ENCODE results near the gene TPM4.
A peak's percentile ranks its signal among the peaks of the same experiment; 100 is the strongest.

The TPM4 gene

DNA sequence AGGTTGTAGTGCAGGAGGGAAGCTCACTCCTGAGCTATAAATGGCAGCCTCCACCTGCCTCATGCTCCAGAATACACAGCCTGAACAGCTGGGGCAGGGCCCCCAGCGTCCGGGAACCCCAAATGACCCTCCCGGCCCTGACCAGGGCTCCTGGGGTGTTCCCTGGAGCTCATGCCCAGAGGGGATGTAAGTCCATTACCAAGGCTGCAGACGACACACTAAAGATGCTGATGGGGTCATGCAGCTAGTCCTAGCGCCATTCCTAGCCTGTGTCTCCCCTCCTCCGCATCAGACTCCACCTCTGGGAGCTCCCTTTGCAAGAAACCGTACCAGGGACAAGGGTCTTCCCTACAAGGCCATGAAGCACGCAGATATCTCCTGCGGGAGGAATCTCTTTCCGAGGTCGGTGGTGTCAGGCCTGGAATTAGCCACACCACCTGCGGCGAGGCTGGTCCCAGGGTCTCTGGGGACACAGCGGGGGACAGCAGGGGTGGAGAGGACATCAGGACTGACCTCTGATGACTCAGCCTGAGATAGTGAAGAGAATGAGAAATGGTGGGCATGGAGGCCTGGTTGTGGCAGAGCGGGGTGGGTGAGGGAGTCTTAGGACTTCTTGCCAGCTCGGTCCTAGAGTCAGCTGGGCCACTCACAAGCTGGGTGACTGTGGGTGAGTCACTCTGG lies 11.9 kb upstream of the TPM4 start:
- no peak overlapping the region for H3K4me3 ChIP-seq (ENCODE audit: low read depth, low read length)
- DNase-seq (ENCODE audit: low read depth) = peak; percentile 42
- TF ChIP-seq, protein P1, sequence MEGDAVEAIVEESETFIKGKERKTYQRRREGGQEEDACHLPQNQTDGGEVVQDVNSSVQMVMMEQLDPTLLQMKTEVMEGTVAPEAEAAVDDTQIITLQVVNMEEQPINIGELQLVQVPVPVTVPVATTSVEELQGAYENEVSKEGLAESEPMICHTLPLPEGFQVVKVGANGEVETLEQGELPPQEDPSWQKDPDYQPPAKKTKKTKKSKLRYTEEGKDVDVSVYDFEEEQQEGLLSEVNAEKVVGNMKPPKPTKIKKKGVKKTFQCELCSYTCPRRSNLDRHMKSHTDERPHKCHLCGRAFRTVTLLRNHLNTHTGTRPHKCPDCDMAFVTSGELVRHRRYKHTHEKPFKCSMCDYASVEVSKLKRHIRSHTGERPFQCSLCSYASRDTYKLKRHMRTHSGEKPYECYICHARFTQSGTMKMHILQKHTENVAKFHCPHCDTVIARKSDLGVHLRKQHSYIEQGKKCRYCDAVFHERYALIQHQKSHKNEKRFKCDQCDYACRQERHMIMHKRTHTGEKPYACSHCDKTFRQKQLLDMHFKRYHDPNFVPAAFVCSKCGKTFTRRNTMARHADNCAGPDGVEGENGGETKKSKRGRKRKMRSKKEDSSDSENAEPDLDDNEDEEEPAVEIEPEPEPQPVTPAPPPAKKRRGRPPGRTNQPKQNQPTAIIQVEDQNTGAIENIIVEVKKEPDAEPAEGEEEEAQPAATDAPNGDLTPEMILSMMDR (conservative IDR thresholded peaks at IDR 0.05; ENCODE audit: low read depth, low read length) = no peak

DNA sequence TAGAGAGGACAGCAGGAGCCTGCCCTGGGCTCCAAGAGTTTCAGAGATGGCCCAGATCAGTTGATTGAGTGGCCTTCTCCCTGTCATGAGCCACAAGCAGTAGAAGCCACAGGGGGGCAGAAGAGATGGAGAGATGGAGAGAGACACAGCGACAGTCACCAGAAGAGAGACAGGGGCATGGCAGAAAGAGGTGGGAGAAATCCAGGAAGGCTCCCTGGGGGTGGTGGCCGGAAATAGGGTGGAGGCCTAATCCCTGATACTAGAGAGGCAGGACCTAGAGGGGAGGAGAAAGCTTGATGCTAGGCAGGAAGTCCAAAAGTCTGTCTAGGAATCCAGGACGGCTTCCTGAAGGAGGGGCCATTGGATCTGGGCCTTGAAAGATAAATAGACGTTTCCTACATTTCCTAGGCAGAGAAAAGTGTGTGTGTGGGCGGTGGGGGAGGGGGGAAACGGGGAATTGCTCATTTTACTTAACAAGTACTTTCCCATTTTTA lies 9.6 kb upstream of the TPM4 start:
- DNase-seq (ENCODE audit: low read depth) = no peak
- TF ChIP-seq, protein P1 (conservative IDR thresholded peaks at IDR 0.05; ENCODE audit: low read depth, low read length) = peak; percentile 29
- H3K4me3 ChIP-seq (ENCODE audit: low read depth, low read length) = no peak overlapping the region

DNA sequence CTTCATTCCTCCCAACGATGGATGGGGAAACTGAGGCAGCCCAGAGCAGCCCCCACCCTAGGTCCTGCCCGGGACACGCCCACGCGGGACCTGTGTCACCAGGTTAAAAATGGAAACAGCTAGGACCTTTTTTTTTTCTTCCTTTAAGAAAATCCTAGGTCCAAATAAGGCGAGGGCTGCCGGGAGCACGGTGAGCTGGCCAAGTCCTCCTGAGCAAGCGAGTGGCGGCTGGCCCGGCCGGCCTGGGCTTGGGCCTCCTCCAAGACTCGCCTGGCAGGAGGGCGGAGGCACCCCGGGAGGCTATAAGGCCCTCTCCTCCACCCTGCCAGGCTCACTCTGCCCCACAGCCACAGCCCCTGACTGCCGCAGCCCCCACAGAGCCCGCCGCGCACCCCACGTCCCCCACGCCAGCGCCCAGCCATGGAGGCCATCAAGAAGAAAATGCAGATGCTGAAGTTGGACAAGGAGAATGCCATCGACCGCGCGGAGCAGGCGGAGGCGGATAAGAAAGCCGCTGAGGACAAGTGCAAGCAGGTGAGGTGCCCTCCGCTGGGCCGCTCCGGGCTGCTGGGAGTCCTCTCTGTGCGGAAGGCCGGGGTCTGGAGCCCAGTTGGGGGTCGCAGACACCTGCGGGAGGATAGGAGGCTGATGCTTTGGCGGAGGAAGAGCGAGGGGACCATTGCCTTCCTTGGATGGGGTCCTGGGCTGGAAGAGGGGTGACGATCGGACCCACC lies 8.9 kb upstream of the TPM4 start:
- peak overlapping the region; percentile 5 for H3K4me3 ChIP-seq (ENCODE audit: low read depth, low read length)
- TF ChIP-seq, protein P1 (conservative IDR thresholded peaks at IDR 0.05; ENCODE audit: low read depth, low read length) = no peak
- DNase-seq (ENCODE audit: low read depth) = peak; percentile 85

DNA sequence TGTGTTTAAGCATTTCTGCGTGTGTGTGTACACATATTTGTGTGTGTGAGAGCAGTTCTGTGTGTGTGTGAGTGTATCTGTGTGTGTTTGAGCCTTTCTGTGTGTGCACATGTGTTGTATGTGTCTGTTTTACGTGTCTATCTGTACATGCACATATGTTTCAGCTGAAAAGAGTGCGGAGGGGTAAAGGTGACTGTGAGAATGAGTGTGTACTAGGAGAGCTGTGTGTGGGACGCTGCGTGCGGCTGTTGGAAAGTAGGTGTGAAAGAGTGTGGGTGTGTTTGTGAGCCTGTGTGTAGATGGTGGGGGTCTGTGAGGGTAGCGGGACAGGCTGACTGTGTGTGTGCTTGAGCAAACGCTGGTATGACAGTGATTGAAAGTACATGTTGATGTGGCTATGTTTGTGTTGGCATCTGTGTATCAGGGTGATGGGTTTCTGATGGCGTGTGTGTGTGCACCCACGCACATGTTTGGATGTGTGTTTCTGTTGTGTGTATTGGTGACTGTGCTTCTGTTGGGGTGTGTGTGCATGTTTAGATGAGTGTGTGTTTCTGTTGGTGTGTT lies 7.5 kb upstream of the TPM4 start:
- H3K4me3 ChIP-seq (ENCODE audit: low read depth, low read length) = no peak overlapping the region
- TF ChIP-seq, protein P1 (conservative IDR thresholded peaks at IDR 0.05; ENCODE audit: low read depth, low read length) = no peak
- no peak for DNase-seq (ENCODE audit: low read depth)

DNA sequence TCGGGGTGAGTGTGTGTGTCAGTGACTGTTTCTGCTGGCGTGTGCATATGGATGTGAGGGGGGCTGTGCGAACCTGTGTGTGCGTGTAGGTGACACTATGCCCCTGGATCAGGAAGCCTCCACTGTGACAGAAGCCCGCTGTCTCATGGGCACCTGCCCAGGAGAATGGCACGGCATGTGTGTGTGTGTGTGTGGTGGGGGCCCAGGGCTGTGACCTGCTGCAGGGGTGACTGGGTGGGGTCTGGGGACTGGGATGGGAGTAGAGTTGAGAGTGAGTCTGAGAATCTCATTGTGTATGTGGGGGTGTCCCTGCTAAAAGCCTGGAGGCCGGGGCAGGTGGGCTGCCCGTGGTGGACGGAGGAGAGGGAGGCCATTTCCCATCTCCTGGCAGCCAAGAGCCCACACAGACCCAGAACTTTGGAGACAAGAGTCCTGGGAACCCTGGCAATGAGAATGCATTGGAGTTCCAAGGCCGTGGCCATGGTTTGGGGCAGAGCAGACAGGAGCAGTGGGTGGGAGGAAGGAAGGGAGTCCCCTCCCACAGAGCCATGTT lies 6.4 kb upstream of the TPM4 start:
- TF ChIP-seq, protein P1 (conservative IDR thresholded peaks at IDR 0.05; ENCODE audit: low read depth, low read length) = no peak
- DNase-seq (ENCODE audit: low read depth) = no peak
- no peak overlapping the region for H3K4me3 ChIP-seq (ENCODE audit: low read depth, low read length)

DNA sequence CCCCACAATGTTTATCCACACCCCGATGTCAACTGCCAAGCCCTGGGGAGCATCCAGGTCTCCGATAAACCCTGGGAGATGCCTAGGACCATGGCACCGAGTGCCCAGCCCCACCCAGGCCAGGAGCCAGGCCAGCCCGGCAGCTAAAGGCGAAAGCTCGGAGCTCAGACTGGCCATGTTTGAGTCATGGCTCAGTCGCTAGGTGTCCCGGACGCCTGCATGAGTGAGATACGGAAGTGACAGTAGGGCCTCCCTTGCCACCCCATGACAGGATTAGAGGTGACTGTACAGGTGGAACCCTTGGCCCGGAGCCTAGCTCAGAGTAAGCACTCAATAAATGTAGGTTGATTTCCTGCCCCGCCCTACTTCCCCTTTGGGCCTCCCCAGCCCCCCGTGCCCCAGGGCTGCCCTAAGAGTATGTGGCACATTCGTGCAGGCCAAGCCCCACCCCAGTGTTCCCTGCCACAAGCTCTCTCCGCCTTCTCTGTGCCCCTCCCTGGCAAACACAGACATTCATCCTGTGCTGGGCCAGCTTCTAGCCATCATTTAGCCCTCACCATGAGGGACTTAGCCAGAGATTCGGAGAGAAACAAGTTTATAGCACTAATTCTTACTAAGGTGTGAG lies 5.8 kb upstream of the TPM4 start:
- H3K4me3 ChIP-seq (ENCODE audit: low read depth, low read length) = no peak overlapping the region
- DNase-seq (ENCODE audit: low read depth) = no peak

More for the DNA sequence above, 5.8 kb upstream of the TPM4 start:
- TF ChIP-seq, protein P1 (conservative IDR thresholded peaks at IDR 0.05; ENCODE audit: low read depth, low read length) = no peak
